Cardiac fibroblast (primary cell): ENCODE results near the gene PRSS56.

Source experiments
- DNase-seq, 2 donors: peaks; one replicate each; pipeline versions ENCODE4 v3.0.0 to v3.0.0-alpha.2; 2010; ENCODE audit warnings: low read depth in 2 of 2
- H3K4me3 ChIP-seq, 2 donors: replicated peaks in 1 of 2; 1 replicate in 1 of 2; 2 replicates in 1 of 2; pipeline ENCODE4 v1.5.1; 2011; ENCODE audit warnings: low read depth in 2 of 2, low read length in 2 of 2, mild to moderate bottlenecking in 2 of 2, moderate library complexity in 1 of 2
- CTCF ChIP-seq: IDR thresholded peaks from one replicate; pipeline ENCODE4 v1.5.1; 2011; ENCODE audit warnings: low read depth, mild to moderate bottlenecking, low read length, inconsistent platforms

The PRSS56 gene

GRCh38 chr2:232519581-232520438, at the start of gene PRSS56:
PRSS56 (plus strand) TSS chr2:232520388; CDS start chr2:232520599, 211 bp downstream.
- DNase-seq: no peak
- no peak within 1 kb of the TSS for H3K4me3 ChIP-seq
- TF ChIP-seq CTCF: no peak

GRCh38 chr2:232473467-232473890, 46.7 kb upstream of the PRSS56 start:
- H3K4me3 ChIP-seq: no peak overlapping the region
- TF ChIP-seq CTCF: no peak
- peak in 1 of 2 donors; percentile 40 for DNase-seq

GRCh38 chr2:232476045-232476444, 44.1 kb upstream of the PRSS56 start:
- DNase-seq: no peak
- H3K4me3 ChIP-seq: no peak overlapping the region
- no peak for TF ChIP-seq CTCF

- H3K4me3 ChIP-seq: no peak overlapping the region
- DNase-seq: no peak
- no peak for TF ChIP-seq CTCF
Observed at GRCh38 chr2:232476791-232477190, 43.4 kb upstream of the PRSS56 start.

GRCh38 chr2:232477751-232478510, 42.3 kb upstream of the PRSS56 start:
- DNase-seq: no peak
- no peak for TF ChIP-seq CTCF
- no peak overlapping the region for H3K4me3 ChIP-seq

- H3K4me3 ChIP-seq: no peak overlapping the region
- TF ChIP-seq CTCF: no peak
- no peak for DNase-seq
Observed at GRCh38 chr2:232478571-232479340, 41.4 kb upstream of the PRSS56 start.
